Heart left ventricle (tissue), 13 donors: ENCODE data around the gene GALNT12.

ENCODE experiments used
- POLR2A ChIP-seq, 2 donors: fragments of 450-650 bp; IDR thresholded peaks; one replicate each; pipeline ENCODE4 v1.6.1; 2017; ENCODE audit warnings: antibody characterized with exemption in 2 of 2, mild to moderate bottlenecking in 2 of 2, moderate library complexity in 2 of 2
- TF ChIP-seq, protein P1 (sequence below), 12 donors: fragments of 200-600 bp; sonication (generic) in 4 of 12; IDR thresholded peaks; one replicate each; pipeline versions ENCODE4 v1.5.0 to v1.8.0; 2018 to 2022; ENCODE audit warnings: antibody characterized with exemption in 12 of 12, mild to moderate bottlenecking in 5 of 12
- donor health status: ischemic (EF 13 %, LVEDD 7.1; RV severe dilation, severe dysfunction).
- donor health status: DM: no; HTN: yes; CAD: no.
- donor health status: DM: no; HTN: no; CAD: no.
- donor health status: ischemic (EF 25% LVEDD 6.9; RV normal size, moderate dysfunction).
- donor health status: ischemic (EF 25% LVEDD 5.7; RV mildly dilated, moderate dysfunction).
- donor health status: ischemic (EF 35%, LVEDD 5.7; RV mildly dilated, moderate dysfunction).
- donor health status: nonischemic (EF 11% LVEDD 7.7; RV severe dilation, severe dysfunction).
- donor health status: DM: yes; HTN: yes; CAD: no.
- donor health status: PGD.
- donor health status: ischemic (EF 29% LVEDD 5.4; RV normal size, mild dysfunction).
- donor health status: nonischemic (EF 23%, LVEDD 6.1; RV moderate dilation, normal function).

DNA sequence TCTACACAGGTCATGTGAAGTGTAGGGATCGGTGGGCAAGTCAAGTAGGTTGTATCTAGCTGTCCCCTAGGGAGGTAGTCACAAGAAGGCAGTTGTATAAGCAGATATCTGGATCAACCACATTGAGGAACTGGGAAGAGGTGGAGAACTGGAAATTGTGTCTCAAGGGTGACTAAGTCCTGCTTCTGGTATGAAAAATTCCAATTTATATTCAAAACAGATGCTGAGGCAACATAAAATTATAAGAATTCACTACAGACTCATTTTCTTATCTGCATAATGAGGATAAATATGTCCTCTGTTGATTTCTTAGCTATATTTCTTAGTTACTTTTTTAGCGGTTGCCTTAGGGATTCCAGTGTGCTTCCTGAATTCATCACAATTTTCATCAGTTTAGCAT, 46.8 kb downstream of the GALNT12 start:
- TF ChIP-seq, protein P1, sequence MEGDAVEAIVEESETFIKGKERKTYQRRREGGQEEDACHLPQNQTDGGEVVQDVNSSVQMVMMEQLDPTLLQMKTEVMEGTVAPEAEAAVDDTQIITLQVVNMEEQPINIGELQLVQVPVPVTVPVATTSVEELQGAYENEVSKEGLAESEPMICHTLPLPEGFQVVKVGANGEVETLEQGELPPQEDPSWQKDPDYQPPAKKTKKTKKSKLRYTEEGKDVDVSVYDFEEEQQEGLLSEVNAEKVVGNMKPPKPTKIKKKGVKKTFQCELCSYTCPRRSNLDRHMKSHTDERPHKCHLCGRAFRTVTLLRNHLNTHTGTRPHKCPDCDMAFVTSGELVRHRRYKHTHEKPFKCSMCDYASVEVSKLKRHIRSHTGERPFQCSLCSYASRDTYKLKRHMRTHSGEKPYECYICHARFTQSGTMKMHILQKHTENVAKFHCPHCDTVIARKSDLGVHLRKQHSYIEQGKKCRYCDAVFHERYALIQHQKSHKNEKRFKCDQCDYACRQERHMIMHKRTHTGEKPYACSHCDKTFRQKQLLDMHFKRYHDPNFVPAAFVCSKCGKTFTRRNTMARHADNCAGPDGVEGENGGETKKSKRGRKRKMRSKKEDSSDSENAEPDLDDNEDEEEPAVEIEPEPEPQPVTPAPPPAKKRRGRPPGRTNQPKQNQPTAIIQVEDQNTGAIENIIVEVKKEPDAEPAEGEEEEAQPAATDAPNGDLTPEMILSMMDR (IDR thresholded peaks at IDR 0.05): no peak
- TF ChIP-seq POLR2A (IDR thresholded peaks at IDR 0.05): no peak
